Measurements from ENCODE around the gene CTSW.
A peak's percentile ranks its signal among the peaks of the same experiment; 100 is the strongest.

CTSW gene

DNA sequence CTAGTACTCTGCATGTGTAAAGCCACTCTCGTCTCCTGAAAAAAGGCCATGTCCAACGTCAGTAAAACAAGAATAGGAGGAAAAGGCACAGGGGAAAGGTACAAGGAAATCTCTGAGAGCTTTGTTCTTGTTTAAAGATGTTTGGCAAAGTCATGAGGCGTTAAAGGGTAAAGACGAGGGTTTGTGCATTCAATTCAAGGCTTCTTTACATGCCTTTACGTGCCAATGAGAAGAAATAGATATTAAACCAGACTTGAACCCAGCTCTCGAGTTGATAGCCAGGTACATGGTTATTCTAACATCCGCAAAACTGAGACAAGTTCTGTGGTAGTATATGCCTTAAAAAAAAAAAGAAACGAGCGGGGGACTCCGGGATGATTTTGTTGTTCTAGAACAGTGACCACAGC lies 21.0 kb upstream of the CTSW start:
- no peaks in the 10 kb centered on the region for H3K9me3 ChIP-seq (ENCODE audit: severe bottlenecking)
- DNase-seq (ENCODE audit: low spot score) (no peak), ATAC-seq (ENCODE audit: low read depth) (no peak)
- H3K36me3 ChIP-seq (ENCODE audit: low read depth), result peaks cover 60% of the 10 kb centered on the region
- TF ChIP-seq, protein P1, sequence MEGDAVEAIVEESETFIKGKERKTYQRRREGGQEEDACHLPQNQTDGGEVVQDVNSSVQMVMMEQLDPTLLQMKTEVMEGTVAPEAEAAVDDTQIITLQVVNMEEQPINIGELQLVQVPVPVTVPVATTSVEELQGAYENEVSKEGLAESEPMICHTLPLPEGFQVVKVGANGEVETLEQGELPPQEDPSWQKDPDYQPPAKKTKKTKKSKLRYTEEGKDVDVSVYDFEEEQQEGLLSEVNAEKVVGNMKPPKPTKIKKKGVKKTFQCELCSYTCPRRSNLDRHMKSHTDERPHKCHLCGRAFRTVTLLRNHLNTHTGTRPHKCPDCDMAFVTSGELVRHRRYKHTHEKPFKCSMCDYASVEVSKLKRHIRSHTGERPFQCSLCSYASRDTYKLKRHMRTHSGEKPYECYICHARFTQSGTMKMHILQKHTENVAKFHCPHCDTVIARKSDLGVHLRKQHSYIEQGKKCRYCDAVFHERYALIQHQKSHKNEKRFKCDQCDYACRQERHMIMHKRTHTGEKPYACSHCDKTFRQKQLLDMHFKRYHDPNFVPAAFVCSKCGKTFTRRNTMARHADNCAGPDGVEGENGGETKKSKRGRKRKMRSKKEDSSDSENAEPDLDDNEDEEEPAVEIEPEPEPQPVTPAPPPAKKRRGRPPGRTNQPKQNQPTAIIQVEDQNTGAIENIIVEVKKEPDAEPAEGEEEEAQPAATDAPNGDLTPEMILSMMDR (IDR thresholded peaks at IDR 0.05; ENCODE audit: poor library complexity, severe bottlenecking), result no peak
- H3K4me1 ChIP-seq (ENCODE audit: insufficient read depth, poor library complexity, severe bottlenecking), result no peaks in the 10 kb centered on the region
- H3K27me3 ChIP-seq (ENCODE audit: insufficient read depth, poor library complexity, severe bottlenecking), result no peaks in the 10 kb centered on the region
- H3K4me3 ChIP-seq (ENCODE audit: severe bottlenecking), result peak overlapping the region; percentile 97
- H3K27ac ChIP-seq (ENCODE audit: poor library complexity, severe bottlenecking), result peak overlapping the region; percentile 91

DNA sequence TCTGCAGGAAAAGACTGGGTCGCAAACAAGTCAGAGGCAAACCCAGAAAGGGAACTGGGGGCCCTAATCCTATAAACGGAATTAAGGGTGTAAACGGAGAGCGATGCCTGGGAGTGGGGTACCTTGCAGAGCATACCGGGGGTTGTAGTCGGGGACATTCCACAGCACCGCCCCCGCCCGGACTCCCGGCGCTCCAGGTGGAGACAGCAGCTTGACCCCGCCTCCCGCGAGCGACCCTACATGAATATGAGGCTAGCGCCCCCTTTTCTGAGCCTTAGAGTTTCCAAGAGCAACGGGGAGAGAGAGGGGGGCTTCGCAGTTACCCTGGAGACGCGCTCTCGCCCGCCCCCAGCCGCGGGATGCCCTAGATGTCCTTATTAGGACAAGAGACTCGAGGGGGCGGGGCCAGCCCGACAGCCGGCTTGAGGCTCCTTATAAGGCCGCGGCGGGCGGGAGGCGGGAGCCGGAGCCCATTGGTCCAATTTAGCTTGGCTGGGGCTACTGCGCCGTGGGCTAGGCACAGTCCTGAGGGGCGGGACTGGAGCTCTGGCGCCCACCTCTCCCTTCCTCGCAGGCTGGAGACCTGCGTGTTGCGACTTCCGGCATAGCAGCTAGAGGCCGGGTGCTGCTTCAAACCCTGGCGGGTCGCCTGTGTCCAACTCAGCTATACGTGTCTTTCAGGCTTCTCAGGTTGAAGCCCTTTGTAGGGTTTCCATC lies 20.4 kb upstream of the CTSW start:
- TF ChIP-seq, protein P1 (IDR thresholded peaks at IDR 0.05; ENCODE audit: poor library complexity, severe bottlenecking), result no peak
- Histone ChIP-seq H3K4me1 (ENCODE audit: insufficient read depth, poor library complexity, severe bottlenecking) (no peaks in the 10 kb centered on the region), H3K36me3 (ENCODE audit: low read depth) (peaks cover 60% of the 10 kb centered on the region), H3K27me3 (ENCODE audit: insufficient read depth, poor library complexity, severe bottlenecking) (no peaks in the 10 kb centered on the region), H3K9me3 (ENCODE audit: severe bottlenecking) (no peaks in the 10 kb centered on the region), H3K27ac (ENCODE audit: poor library complexity, severe bottlenecking) (peak overlapping the region; percentile 91), H3K4me3 (ENCODE audit: severe bottlenecking) (peak overlapping the region; percentile 97)
- ATAC-seq (ENCODE audit: low read depth) (peak; percentile 71), DNase-seq (ENCODE audit: low spot score) (peak; percentile 99)

DNA sequence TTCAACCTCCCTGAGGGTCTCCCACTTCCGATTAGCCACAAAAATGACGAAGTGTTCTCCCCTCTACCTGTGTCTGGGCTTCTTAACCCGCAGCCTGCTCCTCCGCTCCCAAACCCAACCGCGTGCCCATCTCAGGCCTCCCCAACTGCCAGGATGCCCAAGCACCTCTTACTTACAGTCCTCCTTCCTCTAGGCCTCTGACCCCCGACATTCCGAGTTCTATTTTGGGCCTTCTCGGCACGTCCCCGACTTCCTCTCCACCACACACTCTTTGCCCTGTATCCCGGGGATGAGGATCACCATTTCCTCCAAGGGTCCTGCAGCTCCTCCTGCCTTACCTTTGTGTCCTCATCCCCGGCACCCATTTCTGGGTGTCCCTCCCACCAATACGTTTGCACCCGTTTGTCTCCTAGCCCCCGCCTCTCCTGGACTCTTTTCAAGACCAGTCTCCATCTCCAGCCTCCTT lies 19.8 kb upstream of the CTSW start:
- Histone ChIP-seq H3K27me3 (ENCODE audit: insufficient read depth, poor library complexity, severe bottlenecking) (no peaks in the 10 kb centered on the region), H3K36me3 (ENCODE audit: low read depth) (peaks cover 61% of the 10 kb centered on the region), H3K9me3 (ENCODE audit: severe bottlenecking) (no peaks in the 10 kb centered on the region), H3K4me1 (ENCODE audit: insufficient read depth, poor library complexity, severe bottlenecking) (no peaks in the 10 kb centered on the region), H3K27ac (ENCODE audit: poor library complexity, severe bottlenecking) (peak overlapping the region; percentile 91), H3K4me3 (ENCODE audit: severe bottlenecking) (peak overlapping the region; percentile 97)
- DNase-seq (ENCODE audit: low spot score), result no peak
- 0 out of 3 replicates have a peak, but pooled peaks have one; percentile 0 for ATAC-seq (ENCODE audit: low read depth)
- TF ChIP-seq, protein P1 (IDR thresholded peaks at IDR 0.05; ENCODE audit: poor library complexity, severe bottlenecking), result no peak

DNA sequence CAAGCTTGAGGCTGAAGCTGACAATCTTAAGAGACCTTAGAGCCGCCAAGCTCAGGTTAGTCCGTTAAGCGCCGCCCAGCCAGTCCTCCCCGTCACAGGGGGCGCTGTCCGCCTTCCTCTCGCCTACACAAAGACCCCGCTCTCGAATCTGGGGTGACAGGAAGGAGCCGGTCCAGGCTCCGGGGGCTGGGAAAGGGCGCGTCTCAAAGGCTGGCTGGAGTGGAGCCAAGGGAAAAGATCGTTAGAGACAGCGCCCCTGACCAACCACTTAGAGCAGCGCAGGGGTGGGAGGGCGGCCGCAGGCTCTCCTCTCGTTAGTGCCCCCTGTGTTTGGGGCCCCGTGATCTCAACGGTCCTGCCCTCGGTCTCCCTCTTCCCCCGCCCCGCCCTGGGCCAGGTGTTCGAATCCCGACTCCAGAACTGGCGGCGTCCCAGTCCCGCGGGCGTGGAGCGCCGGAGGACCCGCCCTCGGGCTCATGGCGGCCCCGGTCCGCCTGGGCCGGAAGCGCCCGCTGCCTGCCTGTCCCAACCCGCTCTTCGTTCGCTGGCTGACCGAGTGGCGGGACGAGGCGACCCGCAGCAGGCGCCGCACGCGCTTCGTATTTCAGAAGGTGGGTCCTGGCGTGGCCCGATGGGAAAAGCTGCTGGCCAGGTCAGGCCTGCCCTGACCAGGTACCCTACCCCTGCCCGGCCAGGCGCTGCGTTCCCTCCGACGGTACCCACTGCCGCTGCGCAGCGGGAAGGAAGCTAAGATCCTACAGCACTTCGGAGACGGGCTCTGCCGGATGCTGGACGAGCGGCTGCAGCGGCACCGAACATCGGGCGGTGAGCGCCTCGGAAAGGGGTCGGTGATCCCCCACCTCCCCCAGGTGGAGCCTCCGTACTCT lies 19.1 kb upstream of the CTSW start, which contains the start of gene MUS81:
Gene MUS81, plus strand, starts transcription at position 156 of the 887 bp plus-strand sequence. Its CDS starts 321 bp downstream, at position 477.
- peak within 1 kb of the TSS; percentile 91 for H3K27ac ChIP-seq (ENCODE audit: poor library complexity, severe bottlenecking)
- peaks cover 63% of the 10 kb centered on the region for H3K36me3 ChIP-seq (ENCODE audit: low read depth)
- ATAC-seq (ENCODE audit: low read depth) (peak; percentile 49), DNase-seq (ENCODE audit: low spot score) (peak; percentile 98)
- no peaks in the 10 kb centered on the region for H3K27me3 ChIP-seq (ENCODE audit: insufficient read depth, poor library complexity, severe bottlenecking)
- H3K9me3 ChIP-seq (ENCODE audit: severe bottlenecking), result no peaks in the 10 kb centered on the region
- H3K4me3 ChIP-seq (ENCODE audit: severe bottlenecking), result peak within 1 kb of the TSS; percentile 97
- H3K4me1 ChIP-seq (ENCODE audit: insufficient read depth, poor library complexity, severe bottlenecking), result no peaks in the 10 kb centered on the region
- TF ChIP-seq, protein P1 (IDR thresholded peaks at IDR 0.05; ENCODE audit: poor library complexity, severe bottlenecking), result peak; percentile 95
